Measurements from ENCODE around the gene CRMP1.

- no peak for TF ChIP-seq POLR2A (IDR thresholded peaks at IDR 0.05)
- TF ChIP-seq CTCF (IDR thresholded peaks at IDR 0.05) = no peak
These were observed 22.8 kb downstream of the CRMP1 start for GRCh38 chr4:5869966-5870619.

Data from upper lobe of left lung (tissue), 4 donors.